Skeletal muscle tissue (tissue), 4 donors: ENCODE results near the gene DRGX. TPM values are rescaled to one million over a fixed set of nuclear protein-coding genes. Genes with fewer than 3 reads are reported as not detected.

Experiments used
- H3K27ac ChIP-seq: one replicate; pipeline ENCODE4 v1.7.0; 2013; ENCODE audit warnings: mild to moderate bottlenecking, low read depth, low read length, inconsistent platforms
- H3K27me3 ChIP-seq, 3 donors: one replicate each; pipeline ENCODE4 v1.7.0; 2013; ENCODE audit warnings: low read length in 3 of 3; ENCODE audit not compliant: control insufficient read depth in 3 of 3, insufficient read depth in 3 of 3
- H3K36me3 ChIP-seq, 3 donors: one replicate each; pipeline ENCODE4 v1.7.0; 2013; ENCODE audit warnings: low read length in 3 of 3; ENCODE audit not compliant: control insufficient read depth in 3 of 3, insufficient read depth in 3 of 3
- H3K4me1 ChIP-seq, 3 donors: one replicate each; pipeline ENCODE4 v1.7.0; 2013; ENCODE audit warnings: low read length in 3 of 3, mild to moderate bottlenecking in 3 of 3; ENCODE audit not compliant: control insufficient read depth in 3 of 3, insufficient read depth in 3 of 3
- H3K4me3 ChIP-seq, 3 donors: one replicate each; pipeline ENCODE4 v1.7.0; 2013; ENCODE audit warnings: low read length in 3 of 3
- H3K9ac ChIP-seq, 3 donors: one replicate each; pipeline ENCODE4 v1.7.0; 2013; ENCODE audit warnings: low read length in 3 of 3, mild to moderate bottlenecking in 3 of 3, moderate library complexity in 2 of 3, low read depth in 1 of 3
- H3K9me3 ChIP-seq, 3 donors: one replicate each; pipeline ENCODE4 v1.7.0; 2013; ENCODE audit warnings: low read length in 3 of 3; ENCODE audit not compliant: control insufficient read depth in 3 of 3
- total RNA-seq: library from RNA; depleted of rRNA; stranded (reverse); fragments of >200 nt; gene quantifications from one replicate; pipeline ENCODE4 v1.2.3, GENCODE V29; 2014
- donor health status: Osteomylitis.

DRGX gene
- total RNA-seq, 1 donor from 2014 or later = not detected

DNA sequence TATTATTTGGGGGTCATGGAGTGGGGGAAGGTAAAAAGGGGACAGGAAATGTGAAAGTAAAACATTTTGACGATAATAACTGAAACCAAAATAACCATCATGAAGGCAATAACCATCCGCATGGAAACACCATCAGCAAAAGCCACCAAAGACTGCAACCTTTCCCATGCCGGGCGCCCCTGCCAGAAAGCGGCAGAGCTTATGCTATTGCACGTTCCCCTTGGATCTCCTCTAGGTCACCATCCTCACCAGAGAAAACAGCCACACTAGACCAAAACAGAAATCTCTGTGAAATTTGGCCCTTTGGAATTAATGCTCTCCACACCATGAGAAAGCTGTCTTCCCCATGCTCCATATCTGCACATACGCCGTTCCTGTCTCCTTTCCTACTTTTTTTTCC is 31.1 kb downstream of the DRGX start:
- H3K4me1 ChIP-seq = peaks cover 7 to 9% (median 9%) of the 10 kb centered on the region in 3 donors
- no peak overlapping the region for H3K27ac ChIP-seq
- no peak overlapping the region for H3K4me3 ChIP-seq
- no peaks in the 10 kb centered on the region for H3K36me3 ChIP-seq
- H3K9me3 ChIP-seq = no peaks in the 10 kb centered on the region
- H3K27me3 ChIP-seq = peaks cover 3 to 26% (median 16%) of the 10 kb centered on the region in 3 donors
- H3K9ac ChIP-seq = no peak overlapping the region

DNA sequence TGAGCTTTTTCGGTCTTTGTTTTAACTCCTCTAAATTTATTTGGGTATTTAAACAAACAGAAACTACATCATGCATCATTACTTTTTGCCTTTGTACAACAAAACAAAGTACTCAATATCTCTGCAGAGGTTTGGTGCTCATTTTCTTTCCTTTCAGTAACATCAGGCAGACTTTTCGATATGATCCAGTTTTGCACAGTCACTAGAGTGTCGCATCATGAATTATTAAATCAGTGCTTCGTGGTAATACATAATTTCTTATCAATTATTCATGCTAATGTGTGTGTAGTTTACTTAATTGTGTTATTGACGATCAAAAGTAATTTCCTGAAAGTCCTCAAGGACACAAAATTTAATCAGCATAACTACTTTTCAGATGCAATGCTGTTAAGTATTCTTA is 31.8 kb downstream of the DRGX start:
- H3K9ac ChIP-seq = no peak overlapping the region
- H3K36me3 ChIP-seq = no peaks in the 10 kb centered on the region
- H3K27ac ChIP-seq = no peak overlapping the region
- no peaks in the 10 kb centered on the region for H3K9me3 ChIP-seq
- peaks cover 8 to 9% (median 9%) of the 10 kb centered on the region in 3 donors for H3K4me1 ChIP-seq
- no peak overlapping the region for H3K4me3 ChIP-seq
- H3K27me3 ChIP-seq = peaks cover 5 to 26% (median 16%) of the 10 kb centered on the region in 3 donors

DNA sequence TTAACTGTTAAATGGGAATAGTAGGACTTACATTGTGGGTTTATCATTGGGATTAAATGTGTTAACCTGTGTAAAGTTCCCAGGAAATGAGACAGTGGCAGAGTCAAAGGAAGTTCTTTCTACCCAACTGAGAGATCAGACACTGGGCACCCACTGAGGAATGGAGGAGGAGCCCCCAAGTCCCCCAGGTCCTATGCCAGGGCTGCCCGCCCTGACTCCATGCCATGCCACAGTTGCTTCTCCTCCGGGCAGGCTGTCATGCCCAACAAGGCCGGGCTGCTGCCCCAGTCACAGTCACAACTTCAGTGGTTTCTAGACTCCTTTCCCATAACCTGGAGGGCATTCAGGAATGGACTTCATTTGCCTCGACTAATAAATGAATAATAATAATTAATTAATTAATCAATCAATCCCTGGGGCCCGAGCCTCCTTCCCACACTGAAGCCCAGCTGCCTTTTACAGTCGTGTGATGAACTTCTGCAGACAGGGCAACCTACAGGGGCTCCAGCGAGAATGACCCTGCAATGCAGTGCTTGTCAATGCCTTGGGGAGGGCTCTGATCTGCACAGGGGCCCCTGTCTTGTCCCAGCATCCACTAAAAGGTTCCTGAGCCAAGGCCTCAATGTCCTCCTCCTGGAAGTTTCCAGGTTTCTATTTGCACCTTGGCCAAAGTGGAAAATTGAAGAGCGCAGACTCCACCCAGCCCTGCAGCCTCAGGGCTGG is 32.4 kb downstream of the DRGX start:
- H3K9me3 ChIP-seq = no peaks in the 10 kb centered on the region
- H3K4me3 ChIP-seq = no peak overlapping the region
- H3K27me3 ChIP-seq = peaks cover 3 to 26% (median 12%) of the 10 kb centered on the region in 3 donors
- H3K4me1 ChIP-seq = peaks cover 8 to 9% (median 9%) of the 10 kb centered on the region in 3 donors
- no peak overlapping the region for H3K27ac ChIP-seq
- no peaks in the 10 kb centered on the region for H3K36me3 ChIP-seq
- H3K9ac ChIP-seq = no peak overlapping the region

DNA sequence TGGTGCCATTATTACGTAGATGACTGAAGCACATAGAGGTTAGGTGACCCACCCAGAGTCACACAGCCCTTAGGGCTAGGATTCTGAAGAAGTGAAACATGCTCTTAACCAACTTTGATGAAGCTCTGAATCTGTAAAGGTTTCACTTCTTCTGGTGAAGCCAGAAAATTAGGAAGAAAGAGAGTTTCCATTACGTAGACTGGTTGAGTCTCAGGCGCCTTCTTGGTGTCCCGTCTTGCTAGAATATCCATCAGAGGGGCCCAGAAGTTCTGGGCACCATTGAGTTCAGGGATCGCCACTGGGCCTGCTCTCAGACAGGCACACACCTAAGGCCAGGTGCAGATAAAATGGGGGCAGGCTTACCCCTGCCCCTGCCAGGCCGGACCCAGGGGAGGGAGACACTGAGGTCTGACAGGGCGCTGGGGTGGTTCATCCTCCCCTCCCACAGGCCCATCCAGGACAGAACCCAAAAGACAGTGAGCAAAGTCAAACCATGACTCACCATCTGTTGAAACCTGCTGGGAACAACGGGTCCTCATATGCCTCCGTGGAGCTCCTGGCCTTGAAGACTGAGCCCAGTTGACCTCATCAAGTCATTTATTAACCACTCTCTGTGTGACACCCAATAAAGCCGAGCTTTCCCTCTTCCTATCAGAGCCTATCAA is 33.2 kb downstream of the DRGX start:
- H3K27ac ChIP-seq = no peak overlapping the region
- H3K9ac ChIP-seq = no peak overlapping the region
- no peak overlapping the region for H3K4me3 ChIP-seq
- no peaks in the 10 kb centered on the region for H3K36me3 ChIP-seq
- H3K4me1 ChIP-seq = peaks cover 8 to 9% (median 9%) of the 10 kb centered on the region in 3 donors
- no peaks in the 10 kb centered on the region for H3K9me3 ChIP-seq
- H3K27me3 ChIP-seq = peaks cover 3 to 24% (median 11%) of the 10 kb centered on the region in 3 donors

DNA sequence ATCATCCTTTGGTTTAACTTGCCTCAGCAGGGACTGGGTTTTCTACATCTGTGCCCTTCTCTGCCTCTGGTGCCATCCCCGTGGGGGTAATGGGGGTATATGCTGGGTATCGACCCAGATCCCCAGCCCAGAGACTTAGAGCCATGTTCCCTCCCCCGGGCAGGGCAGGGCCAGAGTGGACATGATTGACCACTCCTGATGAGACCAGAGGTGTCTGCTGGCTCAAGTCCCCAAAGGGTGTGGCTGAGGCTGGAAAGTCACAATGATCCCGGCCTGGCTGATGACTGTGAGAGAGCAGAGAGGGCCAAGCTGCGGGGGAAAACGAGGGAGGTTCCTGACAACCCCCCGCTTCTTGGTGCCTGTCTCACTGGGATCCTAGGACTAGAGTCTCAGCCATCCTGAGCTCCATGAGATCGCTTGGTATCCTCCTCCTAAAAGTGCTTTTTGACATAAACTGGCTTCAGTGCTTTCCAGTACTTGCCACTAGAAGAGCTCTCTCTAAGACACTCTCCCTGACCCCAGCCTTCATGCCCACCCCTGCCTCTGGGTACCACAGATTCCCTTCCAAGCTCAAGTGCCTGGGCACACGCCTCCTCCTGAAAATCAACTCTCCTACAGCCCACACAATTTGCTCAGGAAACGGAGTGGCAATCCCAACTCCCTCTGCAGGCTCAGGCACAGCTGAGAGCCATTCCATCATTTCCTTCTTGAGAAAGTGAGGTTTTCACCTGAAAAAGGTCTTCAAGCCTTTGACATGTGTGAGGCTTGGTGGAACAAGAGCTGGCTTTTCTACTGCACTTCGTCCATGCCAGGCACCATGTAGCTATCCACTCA is 33.9 kb downstream of the DRGX start:
- Histone ChIP-seq H3K36me3 (no peaks in the 10 kb centered on the region), H3K4me1 (peaks cover 8 to 9% (median 9%) of the 10 kb centered on the region in 3 donors), H3K9me3 (peaks cover 2% of the 10 kb centered on the region in 3 donors), H3K9ac (no peak overlapping the region), H3K27ac (no peak overlapping the region), H3K4me3 (no peak overlapping the region), H3K27me3 (peaks cover 3 to 23% (median 9%) of the 10 kb centered on the region in 3 donors)

DNA sequence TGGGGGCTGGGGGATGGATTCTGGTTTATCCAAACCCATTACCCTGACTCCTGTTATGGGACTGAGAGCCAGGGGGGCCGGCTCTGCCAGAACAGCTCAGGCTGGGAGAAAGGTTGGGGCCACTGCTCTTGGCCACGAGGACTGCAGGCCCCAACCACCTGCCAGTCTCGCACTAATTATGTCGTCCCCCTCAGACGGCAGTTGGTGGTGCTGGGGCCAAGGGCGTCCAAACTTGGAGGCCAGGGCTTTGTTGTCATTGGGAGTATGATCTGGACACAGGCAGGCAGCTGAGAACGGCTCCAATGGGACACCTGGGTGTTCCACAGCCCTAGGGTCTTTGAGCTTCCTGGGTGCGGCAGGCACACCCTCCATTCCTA is 34.7 kb downstream of the DRGX start:
- H3K27ac ChIP-seq = no peak overlapping the region
- H3K9ac ChIP-seq = no peak overlapping the region
- peaks cover 3 to 23% (median 6%) of the 10 kb centered on the region in 3 donors for H3K27me3 ChIP-seq
- H3K4me3 ChIP-seq = no peak overlapping the region
- H3K4me1 ChIP-seq = peaks cover 8 to 9% (median 9%) of the 10 kb centered on the region in 3 donors
- no peaks in the 10 kb centered on the region for H3K36me3 ChIP-seq
- peaks cover 2% of the 10 kb centered on the region in 3 donors for H3K9me3 ChIP-seq

DNA sequence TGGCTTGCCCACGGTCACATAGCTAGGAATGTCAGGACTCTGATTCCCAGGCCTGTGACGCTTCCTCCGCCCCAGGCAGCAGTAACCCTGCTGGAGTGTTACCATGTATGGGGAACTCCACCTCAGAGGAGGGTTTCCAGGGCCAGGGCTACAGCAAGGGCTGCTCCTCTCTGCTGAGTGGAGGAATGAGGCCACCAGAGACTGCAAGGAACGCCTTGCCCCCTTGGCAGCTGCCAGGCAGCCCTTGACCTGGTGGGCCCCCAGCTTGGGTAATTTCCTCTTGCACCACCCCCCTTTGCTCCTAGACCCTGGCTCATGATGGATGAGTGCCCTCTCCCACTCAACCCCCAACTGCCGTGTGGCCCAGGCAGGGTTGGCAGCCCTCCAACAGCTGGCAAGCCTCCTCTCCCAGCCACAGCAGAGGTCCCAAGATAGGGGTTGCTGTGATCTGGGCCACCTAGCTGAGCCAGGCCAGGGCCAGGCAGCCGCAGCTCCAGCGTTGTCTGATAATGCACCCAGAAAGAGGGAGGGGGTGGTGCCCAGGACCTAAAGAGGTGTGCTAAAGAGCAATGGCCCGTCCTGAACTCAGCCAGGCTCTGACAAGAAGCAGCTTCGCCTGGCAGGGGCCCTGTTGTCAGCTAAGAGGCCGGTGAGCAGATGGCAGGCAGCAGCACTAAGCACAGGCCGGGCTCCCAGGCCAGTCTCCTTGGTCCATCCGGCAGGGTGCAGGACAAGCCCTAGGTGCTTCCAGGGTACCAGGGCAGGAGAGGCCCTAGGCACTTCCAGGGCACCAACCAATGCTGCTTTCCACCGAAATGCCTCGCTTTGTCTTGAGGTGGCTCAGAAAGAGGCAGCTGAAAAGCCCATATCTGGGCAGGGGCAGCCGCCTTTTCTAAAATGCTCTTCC is 35.4 kb downstream of the DRGX start:
- Histone ChIP-seq H3K27ac (peak overlapping the region; percentile 16), H3K4me1 (peaks cover 8 to 9% (median 9%) of the 10 kb centered on the region in 3 donors)

DNA sequence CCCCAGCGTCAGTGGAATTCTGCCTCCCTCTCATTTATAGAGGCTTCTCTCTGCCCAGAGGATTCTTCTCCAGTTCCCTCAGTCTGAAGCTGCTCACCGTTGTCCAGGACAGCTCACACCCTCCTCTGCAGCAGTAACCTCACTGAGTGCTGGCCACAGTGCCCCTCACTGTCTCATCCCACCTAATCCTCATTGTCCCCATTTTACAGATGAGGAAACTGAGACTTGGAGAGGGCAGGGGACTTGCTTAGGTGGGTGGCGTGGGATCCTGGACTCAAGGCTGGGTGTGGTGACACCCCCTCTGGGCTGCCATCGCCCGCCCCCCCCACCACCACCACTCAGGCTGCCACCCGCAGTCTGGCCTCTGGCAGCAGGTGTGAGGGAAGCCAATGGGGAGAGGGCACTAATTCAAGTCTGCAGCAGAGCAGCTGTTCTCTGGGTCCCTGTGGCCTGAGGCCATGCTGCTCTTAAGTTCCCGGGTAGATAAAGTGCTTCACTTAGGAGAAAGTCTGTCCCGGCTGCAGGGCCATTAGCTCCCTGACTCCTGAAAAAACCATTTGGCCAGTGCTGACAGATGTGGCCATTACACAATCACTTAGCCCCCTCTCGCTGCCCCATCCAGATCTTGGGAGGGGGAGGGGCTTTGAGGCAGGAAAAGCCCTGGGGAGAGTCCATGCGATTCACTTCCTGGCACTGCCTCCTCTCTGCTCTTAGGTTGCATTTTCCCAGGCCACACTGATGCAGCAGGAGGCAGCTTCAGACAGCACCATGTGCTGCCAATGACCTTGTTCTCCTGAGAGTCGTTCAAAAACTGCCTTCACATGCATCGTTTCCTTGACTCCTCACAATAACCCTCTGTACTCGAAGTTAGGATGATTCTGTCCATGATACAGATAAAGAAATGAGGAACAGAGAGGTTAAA is 36.3 kb downstream of the DRGX start:
- Histone ChIP-seq H3K4me1 (peaks cover 8 to 9% (median 9%) of the 10 kb centered on the region in 3 donors), H3K9me3 (peaks cover 2% of the 10 kb centered on the region in 3 donors), H3K36me3 (no peaks in the 10 kb centered on the region), H3K9ac (no peak overlapping the region), H3K27me3 (peaks cover 3 to 16% (median 3%) of the 10 kb centered on the region in 3 donors), H3K4me3 (no peak overlapping the region), H3K27ac (peak overlapping the region; percentile 16)

More for the DNA sequence above, 35.4 kb downstream of the DRGX start:
- peaks cover 3 to 20% (median 3%) of the 10 kb centered on the region in 3 donors for H3K27me3 ChIP-seq
- H3K4me3 ChIP-seq = no peak overlapping the region
- peaks cover 2% of the 10 kb centered on the region in 3 donors for H3K9me3 ChIP-seq
- H3K9ac ChIP-seq = no peak overlapping the region
- no peaks in the 10 kb centered on the region for H3K36me3 ChIP-seq
